ENCODE data around the gene ELAVL1. TPM values are rescaled to one million over a fixed set of nuclear protein-coding genes. Genes with fewer than 3 reads are reported as not detected.
A peak's percentile ranks its signal among the peaks of the same experiment; 100 is the strongest.

The ELAVL1 gene
- total and polyA plus RNA-seq, 4 experiments from 2014 or later, result 54.2 to 57.8 (median 55.5) TPM

- ChIA-PET POLR2A (ENCODE audit: partially characterized antibody) (no interaction called here), CTCF (ENCODE audit: partially characterized antibody) (no interaction called here)
- Histone ChIP-seq H3K27me3 (ENCODE audit: insufficient read depth, low read length) (no peaks in the 10 kb centered on the region), H3K27ac (ENCODE audit: low read depth, low read length) (no peak overlapping the region), H3K4me1 (ENCODE audit: insufficient read depth, low read length) (no peaks in the 10 kb centered on the region), H3K4me3 (ENCODE audit: low read length in 2 of 2) (no peak overlapping the region), H3K9me3 (ENCODE audit: control insufficient read depth in 1 of 2, low read length in 2 of 2) (no peaks in the 10 kb centered on the region), H3K36me3 (ENCODE audit: insufficient read depth, low read length) (peaks cover 70% of the 10 kb centered on the region)
- Mint-ChIP-seq H3K4me3 (no peak overlapping the region), H3K27me3 (no peaks in the 10 kb centered on the region), H3K9me3 (no peaks in the 10 kb centered on the region), H3K4me1 (peaks cover 2 to 8% (median 5%) of the 10 kb centered on the region in 4 donors), H3K27ac (peak overlapping the region in 1 of 7 donors; percentile 64), H3K36me3 (peaks cover 37 to 67% of the 10 kb centered on the region in 2 donors)
- intact Hi-C loops (cut with micrococcal nuclease), result no loop called here
- no peak for DNase-seq
Measured at GRCh38 chr19:7986321-7987113, 18.9 kb downstream of the ELAVL1 start.

- H3K4me3 Mint-ChIP-seq, result no peak overlapping the region
- H3K36me3 Mint-ChIP-seq, result peaks cover 33 to 67% of the 10 kb centered on the region in 2 donors
- Histone ChIP-seq H3K9me3 (ENCODE audit: control insufficient read depth in 1 of 2, low read length in 2 of 2) (no peaks in the 10 kb centered on the region), H3K4me1 (ENCODE audit: insufficient read depth, low read length) (no peaks in the 10 kb centered on the region), H3K27ac (ENCODE audit: low read depth, low read length) (no peak overlapping the region), H3K27me3 (ENCODE audit: insufficient read depth, low read length) (no peaks in the 10 kb centered on the region), H3K36me3 (ENCODE audit: insufficient read depth, low read length) (peaks cover 65% of the 10 kb centered on the region), H3K4me3 (ENCODE audit: low read length in 2 of 2) (no peak overlapping the region)
- intact Hi-C loops (cut with micrococcal nuclease), result no loop called here
- CTCF ChIA-PET (ENCODE audit: partially characterized antibody), result no interaction called here
- H3K9me3 Mint-ChIP-seq, result no peaks in the 10 kb centered on the region
- POLR2A ChIA-PET (ENCODE audit: partially characterized antibody), result interaction anchor here (0.5 kb wide), 1 partner anchor 9 kb away, joined by 3 read pairs; no protein-coding TSS in a partner anchor
- DNase-seq, result no peak
- no peaks in the 10 kb centered on the region for H3K27me3 Mint-ChIP-seq
- H3K27ac Mint-ChIP-seq, result no peak overlapping the region
- peaks cover 0 to 8% (median 5%) of the 10 kb centered on the region in 4 donors for H3K4me1 Mint-ChIP-seq
Measured at GRCh38 chr19:7985481-7985911, 19.9 kb downstream of the ELAVL1 start.

- CTCF ChIA-PET (ENCODE audit: partially characterized antibody), result no interaction called here
- no peak for DNase-seq
- Histone ChIP-seq H3K4me3 (ENCODE audit: low read length in 2 of 2) (no peak overlapping the region), H3K27me3 (ENCODE audit: insufficient read depth, low read length) (no peaks in the 10 kb centered on the region), H3K27ac (ENCODE audit: low read depth, low read length) (no peak overlapping the region), H3K36me3 (ENCODE audit: insufficient read depth, low read length) (peaks cover 67% of the 10 kb centered on the region), H3K4me1 (ENCODE audit: insufficient read depth, low read length) (no peaks in the 10 kb centered on the region), H3K9me3 (ENCODE audit: control insufficient read depth in 1 of 2, low read length in 2 of 2) (no peaks in the 10 kb centered on the region)
- Mint-ChIP-seq H3K36me3 (peaks cover 28 to 71% of the 10 kb centered on the region in 2 donors), H3K27ac (peak overlapping the region in 1 of 7 donors; percentile 22), H3K4me3 (no peak overlapping the region), H3K9me3 (no peaks in the 10 kb centered on the region), H3K4me1 (peaks cover 0 to 8% (median 3%) of the 10 kb centered on the region in 4 donors), H3K27me3 (no peaks in the 10 kb centered on the region)
- POLR2A ChIA-PET (ENCODE audit: partially characterized antibody), result no interaction called here
- intact Hi-C loops (cut with micrococcal nuclease), result no loop called here
Measured at GRCh38 chr19:7983995-7984837, 21.2 kb downstream of the ELAVL1 start.

- no peak for DNase-seq
- Mint-ChIP-seq H3K4me3 (no peak overlapping the region), H3K4me1 (peaks cover 0 to 8% (median 3%) of the 10 kb centered on the region in 4 donors), H3K27ac (peak overlapping the region in 1 of 7 donors; percentile 22), H3K27me3 (no peaks in the 10 kb centered on the region), H3K9me3 (no peaks in the 10 kb centered on the region), H3K36me3 (peaks cover 25 to 70% of the 10 kb centered on the region in 2 donors)
- Histone ChIP-seq H3K27ac (ENCODE audit: low read depth, low read length) (no peak overlapping the region), H3K27me3 (ENCODE audit: insufficient read depth, low read length) (no peaks in the 10 kb centered on the region), H3K36me3 (ENCODE audit: insufficient read depth, low read length) (peaks cover 67% of the 10 kb centered on the region), H3K4me3 (ENCODE audit: low read length in 2 of 2) (no peak overlapping the region), H3K9me3 (ENCODE audit: control insufficient read depth in 1 of 2, low read length in 2 of 2) (no peaks in the 10 kb centered on the region), H3K4me1 (ENCODE audit: insufficient read depth, low read length) (no peaks in the 10 kb centered on the region)
- CTCF ChIA-PET (ENCODE audit: partially characterized antibody), result no interaction called here
- intact Hi-C loops (cut with micrococcal nuclease), result no loop called here
- POLR2A ChIA-PET (ENCODE audit: partially characterized antibody), result no interaction called here
Measured at GRCh38 chr19:7983286-7983950, 22.0 kb downstream of the ELAVL1 start.

GRCh38 chr19:7982651-7983099, 22.8 kb downstream of the ELAVL1 start:
- intact Hi-C loops (cut with micrococcal nuclease), result no loop called here
- peak overlapping the region in 1 of 7 donors; percentile 67 for H3K27ac Mint-ChIP-seq
- H3K27ac ChIP-seq (ENCODE audit: low read depth, low read length), result no peak overlapping the region
- no peaks in the 10 kb centered on the region for H3K9me3 Mint-ChIP-seq
- no peaks in the 10 kb centered on the region for H3K9me3 ChIP-seq (ENCODE audit: control insufficient read depth in 1 of 2, low read length in 2 of 2)
- no peaks in the 10 kb centered on the region for H3K27me3 ChIP-seq (ENCODE audit: insufficient read depth, low read length)
- H3K4me1 Mint-ChIP-seq, result peaks cover 0 to 6% (median 3%) of the 10 kb centered on the region in 4 donors
- no peak for DNase-seq
- H3K27me3 Mint-ChIP-seq, result no peaks in the 10 kb centered on the region
- no peak overlapping the region for H3K4me3 Mint-ChIP-seq
- POLR2A ChIA-PET (ENCODE audit: partially characterized antibody), result no interaction called here
- H3K36me3 Mint-ChIP-seq, result peaks cover 17 to 62% of the 10 kb centered on the region in 2 donors
- H3K36me3 ChIP-seq (ENCODE audit: insufficient read depth, low read length), result peaks cover 67% of the 10 kb centered on the region
- H3K4me1 ChIP-seq (ENCODE audit: insufficient read depth, low read length), result no peaks in the 10 kb centered on the region
- H3K4me3 ChIP-seq (ENCODE audit: low read length in 2 of 2), result no peak overlapping the region
- CTCF ChIA-PET (ENCODE audit: partially characterized antibody), result no interaction called here

GRCh38 chr19:7982103-7982502, 23.3 kb downstream of the ELAVL1 start:
- Histone ChIP-seq H3K27me3 (ENCODE audit: insufficient read depth, low read length) (no peaks in the 10 kb centered on the region), H3K36me3 (ENCODE audit: insufficient read depth, low read length) (peaks cover 67% of the 10 kb centered on the region), H3K27ac (ENCODE audit: low read depth, low read length) (no peak overlapping the region), H3K4me1 (ENCODE audit: insufficient read depth, low read length) (no peaks in the 10 kb centered on the region), H3K9me3 (ENCODE audit: control insufficient read depth in 1 of 2, low read length in 2 of 2) (no peaks in the 10 kb centered on the region), H3K4me3 (ENCODE audit: low read length in 2 of 2) (no peak overlapping the region)
- H3K27ac Mint-ChIP-seq, result no peak overlapping the region
- ChIA-PET CTCF (ENCODE audit: partially characterized antibody) (no interaction called here), POLR2A (ENCODE audit: partially characterized antibody) (no interaction called here)
- intact Hi-C loops (cut with micrococcal nuclease), result no loop called here
- no peak overlapping the region for H3K4me3 Mint-ChIP-seq
- peaks cover 0 to 6% (median 3%) of the 10 kb centered on the region in 4 donors for H3K4me1 Mint-ChIP-seq
- no peaks in the 10 kb centered on the region for H3K27me3 Mint-ChIP-seq
- DNase-seq, result no peak
- peaks cover 14 to 63% of the 10 kb centered on the region in 2 donors for H3K36me3 Mint-ChIP-seq
- H3K9me3 Mint-ChIP-seq, result no peaks in the 10 kb centered on the region

GRCh38 chr19:7981661-7982060, 23.8 kb downstream of the ELAVL1 start:
- Histone ChIP-seq H3K27me3 (ENCODE audit: insufficient read depth, low read length) (no peaks in the 10 kb centered on the region), H3K36me3 (ENCODE audit: insufficient read depth, low read length) (peaks cover 66% of the 10 kb centered on the region), H3K4me1 (ENCODE audit: insufficient read depth, low read length) (no peaks in the 10 kb centered on the region), H3K9me3 (ENCODE audit: control insufficient read depth in 1 of 2, low read length in 2 of 2) (no peaks in the 10 kb centered on the region), H3K27ac (ENCODE audit: low read depth, low read length) (no peak overlapping the region), H3K4me3 (ENCODE audit: low read length in 2 of 2) (no peak overlapping the region)
- CTCF ChIA-PET (ENCODE audit: partially characterized antibody), result no interaction called here
- Mint-ChIP-seq H3K27ac (no peak overlapping the region), H3K4me3 (no peak overlapping the region), H3K4me1 (peaks cover 0 to 6% (median 2%) of the 10 kb centered on the region in 4 donors), H3K36me3 (peaks cover 14 to 63% of the 10 kb centered on the region in 2 donors), H3K27me3 (no peaks in the 10 kb centered on the region), H3K9me3 (no peaks in the 10 kb centered on the region)
- POLR2A ChIA-PET (ENCODE audit: partially characterized antibody), result no interaction called here
- DNase-seq, result no peak
- intact Hi-C loops (cut with micrococcal nuclease), result no loop called here
